K562 (cell line): ENCODE data around the gene SEBOX. TPM values are rescaled to one million over a fixed set of nuclear protein-coding genes. Genes with fewer than 3 reads are reported as not detected.

ENCODE experiments used
- ZNF407 ChIP-seq: fragments of 450-650 bp; IDR thresholded peaks from 2 replicates; pipeline ENCODE4 v1.6.1; 2016; ENCODE audit warnings: low read depth
- polyA plus RNA-seq, 8 experiments: library from polyadenylated mRNA; depleted of rRNA in 4 of 8; stranded (reverse) in 5 of 8; unstranded in 3 of 8; fragments of >200 nt; fragmentation: Nextera tagmentation in 2 of 8; fragmentation: Illumina TruSeq in 1 of 8; extraction: Ambion mirVana in 2 of 8; extraction: Trizol in 1 of 8; gene quantifications; 2 replicates each; pipeline versions ENCODE4 v1.2.1 to v1.2.3, GENCODE V29; 2011 to 2014; ENCODE audit warnings: inconsistent platforms in 1 of 8, missing spikeins in 1 of 8
- total RNA-seq, 7 experiments: library from RNA; depleted of rRNA in 6 of 7; stranded (reverse); fragments of >200 nt in 6 of 7; fragmentation: Illumina TruSeq in 2 of 7; extraction: Trizol in 2 of 7; gene quantifications; 2 replicates each; pipeline versions ENCODE4 v1.2.1 to v1.2.3, GENCODE V29; 2011 to 2021; ENCODE audit warnings: low replicate concordance in 1 of 7

SEBOX gene
- total and polyA plus RNA-seq, 9 of the 15 experiments (the other 6 are each of a cell fraction or from before 2014, with no cell fraction given), result not detected

- TF ChIP-seq ZNF407, result no peak
- TF ChIP-seq, all 486 proteins: peak for 0
These were observed 2.8 kb upstream of the SEBOX start (continued) for GRCh38 chr17:28367641-28368305.
